Mesothelial cell of epicardium (in vitro differentiated cells): Measurements from ENCODE around the gene CEP20. TPM values are rescaled to one million over a fixed set of nuclear protein-coding genes. Genes with fewer than 3 reads are reported as not detected.

Source experiments
- DNase-seq, 2 experiments: peaks; one replicate each; pipeline ENCODE4 v3.0.0; 2021; ENCODE audit warnings: low spot score in 2 of 2; ENCODE audit not compliant: unreplicated experiment in 2 of 2
- H3K27ac Mint-ChIP-seq: 2 replicates; pipeline ENCODE4 v1.8.0; 2021; ENCODE audit warnings: mixed read lengths
- H3K27me3 Mint-ChIP-seq: 2 replicates; pipeline ENCODE4 v1.8.0; 2021; ENCODE audit warnings: low read depth, mixed read lengths
- H3K36me3 Mint-ChIP-seq: 2 replicates; pipeline ENCODE4 v1.8.0; 2021; ENCODE audit warnings: mixed read lengths
- H3K4me1 Mint-ChIP-seq: 2 replicates; pipeline ENCODE4 v1.8.0; 2021; ENCODE audit warnings: mixed read lengths
- H3K4me3 Mint-ChIP-seq: 2 replicates; pipeline ENCODE4 v1.8.0; 2021; ENCODE audit warnings: mild to moderate bottlenecking, moderate library complexity, mixed read lengths
- H3K9me3 Mint-ChIP-seq: 2 replicates; pipeline ENCODE4 v1.8.0; 2021; ENCODE audit warnings: mixed read lengths
- CTCF ChIP-seq: fragments of 200-600 bp; sonication (generic); IDR thresholded peaks from one replicate; pipeline ENCODE4 v1.5.0; 2021; ENCODE audit warnings: antibody characterized with exemption; ENCODE audit not compliant: unreplicated experiment
- total RNA-seq: library from RNA; stranded (reverse); gene quantifications from 3 replicates; pipeline ENCODE4 v1.2.1, GENCODE V29; 2021

CEP20 gene
- total RNA-seq, 1 donor from 2014 or later = 23.3 TPM

GRCh38 chr16:15915555-15916081 lies 27.2 kb upstream of the CEP20 start:
- no peaks in the 10 kb centered on the region for H3K4me1 Mint-ChIP-seq
- no peak overlapping the region for H3K4me3 Mint-ChIP-seq
- H3K9me3 Mint-ChIP-seq = peaks cover 7% of the 10 kb centered on the region
- no peak overlapping the region for H3K27ac Mint-ChIP-seq
- no peak for DNase-seq
- H3K27me3 Mint-ChIP-seq = no peaks in the 10 kb centered on the region
- no peaks in the 10 kb centered on the region for H3K36me3 Mint-ChIP-seq
- no peak for TF ChIP-seq CTCF

- no peak for TF ChIP-seq CTCF
- no peaks in the 10 kb centered on the region for H3K27me3 Mint-ChIP-seq
- H3K4me3 Mint-ChIP-seq = no peak overlapping the region
- DNase-seq = no peak
- H3K4me1 Mint-ChIP-seq = no peaks in the 10 kb centered on the region
- H3K9me3 Mint-ChIP-seq = peaks cover 7% of the 10 kb centered on the region
- H3K27ac Mint-ChIP-seq = no peak overlapping the region
- no peaks in the 10 kb centered on the region for H3K36me3 Mint-ChIP-seq
Measured at GRCh38 chr16:15913046-15913698, 24.8 kb upstream of the CEP20 start.

GRCh38 chr16:15911198-15911597 lies 22.8 kb upstream of the CEP20 start:
- H3K36me3 Mint-ChIP-seq = no peaks in the 10 kb centered on the region

GRCh38 chr16:15907863-15908478 lies 19.6 kb upstream of the CEP20 start:
- no peak for DNase-seq
- no peaks in the 10 kb centered on the region for H3K4me1 Mint-ChIP-seq
- H3K36me3 Mint-ChIP-seq = no peaks in the 10 kb centered on the region
- no peak for TF ChIP-seq CTCF
- H3K27ac Mint-ChIP-seq = no peak overlapping the region
- H3K27me3 Mint-ChIP-seq = no peaks in the 10 kb centered on the region
- peaks cover 5% of the 10 kb centered on the region for H3K9me3 Mint-ChIP-seq
- H3K4me3 Mint-ChIP-seq = no peak overlapping the region

More at GRCh38 chr16:15911198-15911597, 22.8 kb upstream of the CEP20 start:
- H3K9me3 Mint-ChIP-seq = peaks cover 7% of the 10 kb centered on the region
- no peak overlapping the region for H3K4me3 Mint-ChIP-seq
- no peak for DNase-seq
- no peaks in the 10 kb centered on the region for H3K27me3 Mint-ChIP-seq
- TF ChIP-seq CTCF = no peak
- H3K4me1 Mint-ChIP-seq = no peaks in the 10 kb centered on the region
- H3K27ac Mint-ChIP-seq = no peak overlapping the region

GRCh38 chr16:15906439-15906838 lies 18.0 kb upstream of the CEP20 start:
- Mint-ChIP-seq H3K4me3 (no peak overlapping the region), H3K27ac (no peak overlapping the region), H3K4me1 (no peaks in the 10 kb centered on the region), H3K27me3 (peaks cover 2% of the 10 kb centered on the region), H3K36me3 (no peaks in the 10 kb centered on the region), H3K9me3 (peaks cover 5% of the 10 kb centered on the region)
- DNase-seq = no peak
- no peak for TF ChIP-seq CTCF
